Panc1 (cell line): ENCODE results near the gene SLAIN2.

ENCODE experiments used
- CTCF ChIP-seq: fragments of 450-650 bp; IDR thresholded peaks from 2 replicates; pipeline ENCODE4 v1.5.1; 2017; ENCODE audit warnings: mild to moderate bottlenecking
- POLR2AphosphoS5 ChIP-seq: IDR thresholded peaks from 2 replicates; pipeline ENCODE4 v1.6.1; 2012; ENCODE audit warnings: mild to moderate bottlenecking, low read depth, low read length, moderate library complexity
- REST ChIP-seq, 2 experiments: IDR thresholded peaks; 2 replicates each; pipeline ENCODE4 v1.6.1; 2011 to 2012; ENCODE audit warnings: low read depth in 2 of 2, control low read depth in 1 of 2, low read length in 1 of 2, mild to moderate bottlenecking in 1 of 2, moderate library complexity in 1 of 2; ENCODE audit not compliant: insufficient read depth in 1 of 2
- SIN3A ChIP-seq: IDR thresholded peaks from 2 replicates; pipeline ENCODE4 v1.6.1; 2012; ENCODE audit warnings: low read depth, mild to moderate bottlenecking, low read length, moderate library complexity, borderline replicate concordance; ENCODE audit not compliant: insufficient read depth
- TCF7L2 ChIP-seq: IDR thresholded peaks from 2 replicates; pipeline ENCODE4 v1.6.1; 2011; ENCODE audit warnings: mild to moderate bottlenecking, low read depth, low read length, inconsistent platforms

GRCh38 chr4:48470137-48470536 lies 128.8 kb downstream of the SLAIN2 start:
- no peak for TF ChIP-seq CTCF
- TF ChIP-seq REST (IDR thresholded peaks at IDR 0.05; ENCODE audit: insufficient read depth in 1 of 2, low read depth in 2 of 2, low read length in 1 of 2) = no peak
- TF ChIP-seq TCF7L2 = no peak
- no peak for TF ChIP-seq POLR2AphosphoS5
- TF ChIP-seq SIN3A = no peak
